Trophoblast cell (in vitro differentiated cells and primary cell): ENCODE results near the gene ATXN1.

ENCODE experiments used
- DNase-seq, 2 donors: peaks; one replicate each; pipeline ENCODE4 v3.0.0-alpha.2; 2016
- H2AFZ ChIP-seq: 2 replicates; pipeline ENCODE4 v1.6.1; 2013; ENCODE audit warnings: low read length, moderate library complexity, mild to moderate bottlenecking; ENCODE audit not compliant: insufficient read depth, poor library complexity
- H2AK5ac ChIP-seq: 2 replicates; pipeline ENCODE4 v1.6.1; 2013; ENCODE audit warnings: mild to moderate bottlenecking, low read length
- H2BK120ac ChIP-seq: 2 replicates; pipeline ENCODE4 v1.6.1; 2013; ENCODE audit warnings: low read length, mild to moderate bottlenecking, moderate library complexity; ENCODE audit not compliant: insufficient read depth, poor library complexity
- H2BK12ac ChIP-seq: 2 replicates; pipeline ENCODE4 v1.6.1; 2013; ENCODE audit warnings: mild to moderate bottlenecking, low read length, moderate library complexity
- H2BK5ac ChIP-seq: 2 replicates; pipeline ENCODE4 v1.6.1; 2013; ENCODE audit warnings: low read length, low read depth, moderate library complexity, mild to moderate bottlenecking; ENCODE audit not compliant: poor library complexity
- H3K14ac ChIP-seq: 2 replicates; pipeline ENCODE4 v1.6.1; 2013; ENCODE audit warnings: mild to moderate bottlenecking, low read length
- H3K18ac ChIP-seq: 2 replicates; pipeline ENCODE4 v1.6.1; 2013; ENCODE audit warnings: mild to moderate bottlenecking, low read length
- H3K23ac ChIP-seq: 2 replicates; pipeline ENCODE4 v1.6.1; 2013; ENCODE audit warnings: low read length
- H3K27ac ChIP-seq: 2 replicates; pipeline ENCODE4 v1.5.1; 2013; ENCODE audit warnings: low read depth, mild to moderate bottlenecking, inconsistent platforms, low read length, moderate library complexity
- H3K27me3 ChIP-seq: 2 replicates; pipeline ENCODE4 v1.6.1; 2013; ENCODE audit warnings: inconsistent platforms, mild to moderate bottlenecking, low read length, moderate library complexity; ENCODE audit not compliant: insufficient read depth
- H3K36me3 ChIP-seq, 2 experiments: 1 replicate in 1 of 2; 2 replicates in 1 of 2; pipeline ENCODE4 v1.6.1; 2013; ENCODE audit warnings: low read length in 2 of 2, mild to moderate bottlenecking in 2 of 2, moderate library complexity in 1 of 2; ENCODE audit not compliant: insufficient read depth in 2 of 2, control insufficient read depth in 1 of 2
- H3K4ac ChIP-seq: 2 replicates; pipeline ENCODE4 v1.6.1; 2013; ENCODE audit warnings: low read depth, mild to moderate bottlenecking, low read length, moderate library complexity
- H3K4me1 ChIP-seq, 2 experiments: 1 replicate in 1 of 2; 2 replicates in 1 of 2; pipeline ENCODE4 v1.6.1; 2013; ENCODE audit warnings: low read length in 2 of 2, mild to moderate bottlenecking in 2 of 2, moderate library complexity in 1 of 2; ENCODE audit not compliant: insufficient read depth in 2 of 2, control insufficient read depth in 1 of 2
- H3K4me2 ChIP-seq: 2 replicates; pipeline ENCODE4 v1.6.1; 2013; ENCODE audit warnings: inconsistent platforms, mild to moderate bottlenecking, low read length, moderate library complexity
- H3K4me3 ChIP-seq: 2 replicates; pipeline ENCODE4 v1.5.1; 2013; ENCODE audit warnings: mild to moderate bottlenecking, low read depth, low read length, inconsistent platforms
- H3K79me1 ChIP-seq: one replicate; pipeline ENCODE4 v1.6.1; 2013; ENCODE audit warnings: low read length
- H3K79me2 ChIP-seq: 2 replicates; pipeline ENCODE4 v1.6.1; 2013; ENCODE audit warnings: low read length, mild to moderate bottlenecking; ENCODE audit not compliant: control insufficient read depth, insufficient read depth, poor library complexity
- H3K9ac ChIP-seq: 2 replicates; pipeline ENCODE4 v1.6.1; 2013; ENCODE audit warnings: mild to moderate bottlenecking, low read length
- H3K9me3 ChIP-seq: 2 replicates; pipeline ENCODE4 v1.6.1; 2013; ENCODE audit warnings: low read depth, mild to moderate bottlenecking, control low read depth, inconsistent platforms, low read length; ENCODE audit not compliant: insufficient read depth
- H4K12ac ChIP-seq: 2 replicates; pipeline ENCODE4 v1.6.1; 2013; ENCODE audit warnings: low read depth, mild to moderate bottlenecking, low read length, moderate library complexity
- H4K8ac ChIP-seq: 2 replicates; pipeline ENCODE4 v1.6.1; 2013; ENCODE audit warnings: low read depth, mild to moderate bottlenecking, low read length, moderate library complexity
- H4K91ac ChIP-seq: one replicate; pipeline ENCODE4 v1.6.1; 2013; ENCODE audit warnings: low read depth, mild to moderate bottlenecking, low read length, moderate library complexity
- WGBS: extraction: QIAGEN DNeasy Blood & Tissue Kit; methylation state at CpG from one replicate; pipeline ENCODE4 v1.1.7; 2013; ENCODE audit warnings: missing lambda C conversion rate; ENCODE audit not compliant: insufficient read length, insufficient coverage; ENCODE audit errors: extremely low coverage; 5-methylcytosine and 5-hydroxymethylcytosine counted together

Gene ATXN1

DNA sequence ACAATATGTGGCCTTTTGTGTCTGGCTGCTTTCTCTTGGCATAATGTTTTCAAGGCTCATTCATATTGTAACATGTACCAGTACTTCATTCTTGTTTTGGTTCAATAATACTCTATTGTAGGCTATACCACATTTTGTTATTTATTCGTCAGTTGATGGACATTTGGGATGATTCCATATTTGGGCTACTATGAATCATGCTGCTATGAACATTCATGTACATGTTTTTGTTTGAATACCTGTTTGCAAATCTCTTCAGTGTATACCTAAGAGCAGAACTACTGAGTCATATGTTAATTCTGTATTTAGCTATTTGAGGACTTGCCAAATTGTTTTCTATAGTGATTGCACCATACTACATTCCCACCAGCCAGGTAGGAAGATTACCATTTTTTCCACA lies 263.0 kb downstream of the ATXN1 start:
- H3K4me2 ChIP-seq = no peak overlapping the region
- H2AFZ ChIP-seq = no peak overlapping the region
- peak in 1 of 2 donors; percentile 37 for DNase-seq
- H3K79me1 ChIP-seq = no peaks in the 10 kb centered on the region
- no peaks in the 10 kb centered on the region for H3K36me3 ChIP-seq
- no peak overlapping the region for H3K14ac ChIP-seq
- no peaks in the 10 kb centered on the region for H3K9me3 ChIP-seq
- no peak overlapping the region for H2BK120ac ChIP-seq
- no CpG with 5 or more reads among the region's 1 CpG for WGBS
- H4K12ac ChIP-seq = no peak overlapping the region
- no peak overlapping the region for H3K23ac ChIP-seq
- no peak overlapping the region for H3K18ac ChIP-seq
- no peak overlapping the region for H2AK5ac ChIP-seq
- no peak overlapping the region for H4K8ac ChIP-seq
- no peaks in the 10 kb centered on the region for H3K4me1 ChIP-seq
- no peak overlapping the region for H3K9ac ChIP-seq
- H2BK12ac ChIP-seq = no peak overlapping the region
- H3K4ac ChIP-seq = no peak overlapping the region
- H3K79me2 ChIP-seq = no peaks in the 10 kb centered on the region
- no peak overlapping the region for H3K27ac ChIP-seq
- H3K4me3 ChIP-seq = no peak overlapping the region
- H4K91ac ChIP-seq = no peak overlapping the region
- H3K27me3 ChIP-seq = no peaks in the 10 kb centered on the region
- H2BK5ac ChIP-seq = no peak overlapping the region

DNA sequence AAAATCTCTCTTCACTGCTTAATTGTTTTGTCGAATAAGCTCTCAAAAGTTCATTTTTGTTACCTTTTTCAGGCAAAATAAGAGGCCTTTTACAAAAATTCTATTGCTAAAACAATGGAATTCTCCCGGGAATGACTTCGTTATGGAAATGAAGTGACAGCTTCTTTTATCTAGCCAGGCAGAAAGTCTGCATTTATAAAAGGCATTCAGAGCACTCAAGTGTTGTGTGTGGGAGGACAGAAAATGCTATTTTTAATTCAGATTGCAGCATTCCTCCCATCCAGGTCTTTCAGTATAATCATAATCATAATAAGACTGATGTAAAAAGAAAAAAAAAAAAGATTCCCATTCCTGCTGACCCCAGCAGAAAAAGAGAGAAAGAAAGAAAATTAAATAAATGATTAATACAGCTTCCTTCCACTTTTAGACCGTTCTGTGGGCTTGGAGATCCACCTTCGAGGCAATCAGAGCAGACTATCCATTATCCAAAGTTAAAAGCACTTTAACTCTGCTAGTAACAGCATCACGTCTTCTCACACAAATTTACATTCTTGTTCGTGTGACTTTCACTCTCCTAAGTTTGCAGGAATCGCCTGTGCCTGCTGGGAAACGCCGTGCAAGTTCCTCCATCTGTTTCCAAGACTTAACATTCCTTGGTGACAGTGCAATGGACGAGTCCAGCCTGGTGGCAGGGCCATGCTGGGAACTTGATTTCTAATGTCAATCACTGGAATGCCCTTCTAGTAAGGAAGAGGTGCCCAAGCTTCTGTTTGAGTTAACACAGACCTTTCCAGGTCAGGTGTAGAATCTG lies 264.1 kb downstream of the ATXN1 start:
- H3K4me3 ChIP-seq = no peak overlapping the region
- H2AK5ac ChIP-seq = no peak overlapping the region
- H3K4ac ChIP-seq = no peak overlapping the region
- H3K27ac ChIP-seq = no peak overlapping the region
- no peaks in the 10 kb centered on the region for H3K9me3 ChIP-seq
- no peak overlapping the region for H4K91ac ChIP-seq
- no peaks in the 10 kb centered on the region for H3K4me1 ChIP-seq
- H3K79me2 ChIP-seq = no peaks in the 10 kb centered on the region
- no CpG with 5 or more reads among the region's 11 CpGs for WGBS
- no peak overlapping the region for H3K23ac ChIP-seq
- no peak overlapping the region for H3K4me2 ChIP-seq
- no peak overlapping the region for H2BK12ac ChIP-seq
- no peak overlapping the region for H4K12ac ChIP-seq
- H2AFZ ChIP-seq = no peak overlapping the region
- H3K9ac ChIP-seq = no peak overlapping the region
- no peaks in the 10 kb centered on the region for H3K79me1 ChIP-seq
- no peak overlapping the region for H3K18ac ChIP-seq
- no peak overlapping the region for H2BK120ac ChIP-seq
- H3K27me3 ChIP-seq = no peaks in the 10 kb centered on the region
- DNase-seq = no peak
- no peak overlapping the region for H2BK5ac ChIP-seq
- H4K8ac ChIP-seq = no peak overlapping the region
- H3K14ac ChIP-seq = no peak overlapping the region
- H3K36me3 ChIP-seq = no peaks in the 10 kb centered on the region

DNA sequence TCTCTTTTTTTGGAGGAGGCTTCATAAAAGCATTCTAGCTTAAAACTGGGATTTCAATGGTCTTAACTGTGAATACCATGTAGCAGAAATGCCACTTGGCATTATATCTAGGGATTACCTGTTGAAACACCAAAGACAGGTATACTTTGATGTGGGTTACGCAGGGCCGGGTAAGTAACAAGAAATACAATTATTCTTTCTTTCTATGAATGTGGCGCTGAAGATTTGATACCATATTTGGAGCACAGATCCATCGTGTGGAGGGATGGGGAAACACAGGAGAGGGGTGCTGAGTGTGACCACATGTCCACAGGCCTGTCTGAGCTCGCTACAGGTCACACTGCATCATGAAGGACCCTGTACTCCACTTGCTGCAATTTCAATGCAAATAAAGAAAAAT lies 265.1 kb downstream of the ATXN1 start:
- no peak overlapping the region for H3K4ac ChIP-seq
- no peak overlapping the region for H3K9ac ChIP-seq
- no peak overlapping the region for H3K4me3 ChIP-seq
- no CpG with 5 or more reads among the region's 5 CpGs for WGBS
- H2BK5ac ChIP-seq = no peak overlapping the region
- H3K79me1 ChIP-seq = no peaks in the 10 kb centered on the region
- no peak overlapping the region for H3K14ac ChIP-seq
- no peak overlapping the region for H4K8ac ChIP-seq
- no peak overlapping the region for H2AK5ac ChIP-seq
- no peaks in the 10 kb centered on the region for H3K36me3 ChIP-seq
- H3K4me2 ChIP-seq = no peak overlapping the region
- no peak overlapping the region for H2BK120ac ChIP-seq
- H3K23ac ChIP-seq = no peak overlapping the region
- no peaks in the 10 kb centered on the region for H3K9me3 ChIP-seq
- no peaks in the 10 kb centered on the region for H3K27me3 ChIP-seq
- no peak overlapping the region for H4K91ac ChIP-seq
- no peak overlapping the region for H2BK12ac ChIP-seq
- H3K27ac ChIP-seq = no peak overlapping the region
- H3K18ac ChIP-seq = no peak overlapping the region
- H4K12ac ChIP-seq = no peak overlapping the region
- H2AFZ ChIP-seq = no peak overlapping the region
- no peak for DNase-seq
- no peaks in the 10 kb centered on the region for H3K79me2 ChIP-seq
- H3K4me1 ChIP-seq = no peaks in the 10 kb centered on the region

DNA sequence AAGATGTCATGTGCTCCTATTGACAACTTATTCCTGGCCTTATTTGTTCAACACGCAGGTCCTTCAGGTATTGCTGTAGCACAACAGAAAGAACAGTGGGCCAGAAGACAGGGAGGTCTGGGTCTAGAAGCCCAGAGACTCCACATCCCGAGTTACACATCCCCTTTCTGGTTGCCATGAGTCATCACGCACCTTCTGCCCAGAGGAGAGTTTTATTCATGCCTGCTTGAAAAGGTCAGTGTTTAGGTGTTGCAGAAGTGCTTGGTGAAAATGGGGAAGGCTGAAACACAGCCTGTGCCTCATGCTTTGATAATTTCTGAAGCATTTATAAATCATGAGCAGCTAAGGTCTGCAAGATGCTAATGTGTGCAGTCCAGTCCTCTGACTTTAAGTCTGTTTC lies 266.5 kb downstream of the ATXN1 start:
- no peak overlapping the region for H3K23ac ChIP-seq
- H3K36me3 ChIP-seq = no peaks in the 10 kb centered on the region
- H3K4me2 ChIP-seq = no peak overlapping the region
- no peak overlapping the region for H3K4ac ChIP-seq
- H3K18ac ChIP-seq = no peak overlapping the region
- H3K27me3 ChIP-seq = no peaks in the 10 kb centered on the region
- WGBS = no CpG with 5 or more reads among the region's 3 CpGs
- no peak overlapping the region for H4K12ac ChIP-seq
- no peak overlapping the region for H2BK120ac ChIP-seq
- H3K79me1 ChIP-seq = no peaks in the 10 kb centered on the region
- no peak overlapping the region for H2AFZ ChIP-seq
- H3K4me1 ChIP-seq = no peaks in the 10 kb centered on the region
- no peak overlapping the region for H2BK12ac ChIP-seq
- peak; percentile 22 to 41 for DNase-seq
- no peak overlapping the region for H3K14ac ChIP-seq
- no peaks in the 10 kb centered on the region for H3K9me3 ChIP-seq
- no peak overlapping the region for H3K4me3 ChIP-seq
- no peak overlapping the region for H4K8ac ChIP-seq
- H2BK5ac ChIP-seq = no peak overlapping the region
- no peak overlapping the region for H3K9ac ChIP-seq
- no peak overlapping the region for H2AK5ac ChIP-seq
- H4K91ac ChIP-seq = no peak overlapping the region
- no peak overlapping the region for H3K27ac ChIP-seq
- no peaks in the 10 kb centered on the region for H3K79me2 ChIP-seq
